Progenitor cell of endocrine pancreas (in vitro differentiated cells): ENCODE data around the gene OR52A1. TPM values are rescaled to one million over a fixed set of nuclear protein-coding genes. Genes with fewer than 3 reads are reported as not detected.
"Not testable (repeated sequence)": the region's sequence is repeated elsewhere in the genome, so short reads cannot be mapped to it uniquely, and the experiment has no call there.

Experiments used
- DNase-seq: peaks from one replicate; pipeline ENCODE4 v3.0.0; 2021; ENCODE audit warnings: low spot score; ENCODE audit not compliant: unreplicated experiment
- H3K27ac Mint-ChIP-seq: 2 replicates; pipeline ENCODE4 v1.8.0; 2021; ENCODE audit warnings: mild to moderate bottlenecking, moderate library complexity, mixed read lengths
- H3K27me3 Mint-ChIP-seq: 2 replicates; pipeline ENCODE4 v1.8.0; 2021; ENCODE audit warnings: mixed read lengths
- H3K36me3 Mint-ChIP-seq: 2 replicates; pipeline ENCODE4 v1.8.0; 2022; ENCODE audit warnings: mixed read lengths; ENCODE audit not compliant: insufficient read depth
- H3K4me1 Mint-ChIP-seq: 2 replicates; pipeline ENCODE4 v1.8.0; 2021; ENCODE audit warnings: low read depth, mixed read lengths
- H3K4me3 Mint-ChIP-seq: 2 replicates; pipeline ENCODE4 v1.8.0; 2021; ENCODE audit warnings: low read depth, mild to moderate bottlenecking, moderate library complexity, mixed read lengths
- H3K9me3 Mint-ChIP-seq: 2 replicates; pipeline ENCODE4 v1.8.0; 2021; ENCODE audit warnings: low read depth, mixed read lengths
- total RNA-seq: library from RNA; stranded (reverse); gene quantifications from 2 replicates; pipeline ENCODE4 v1.2.1, GENCODE V29; 2021
- TF ChIP-seq, protein P1 (sequence below): fragments of 200-600 bp; sonication (generic); IDR thresholded peaks from one replicate; pipeline ENCODE4 v1.5.0; 2021; ENCODE audit warnings: antibody characterized with exemption, mild to moderate bottlenecking; ENCODE audit not compliant: unreplicated experiment

Gene OR52A1
- total RNA-seq, 1 donor from 2014 or later = not detected

DNA sequence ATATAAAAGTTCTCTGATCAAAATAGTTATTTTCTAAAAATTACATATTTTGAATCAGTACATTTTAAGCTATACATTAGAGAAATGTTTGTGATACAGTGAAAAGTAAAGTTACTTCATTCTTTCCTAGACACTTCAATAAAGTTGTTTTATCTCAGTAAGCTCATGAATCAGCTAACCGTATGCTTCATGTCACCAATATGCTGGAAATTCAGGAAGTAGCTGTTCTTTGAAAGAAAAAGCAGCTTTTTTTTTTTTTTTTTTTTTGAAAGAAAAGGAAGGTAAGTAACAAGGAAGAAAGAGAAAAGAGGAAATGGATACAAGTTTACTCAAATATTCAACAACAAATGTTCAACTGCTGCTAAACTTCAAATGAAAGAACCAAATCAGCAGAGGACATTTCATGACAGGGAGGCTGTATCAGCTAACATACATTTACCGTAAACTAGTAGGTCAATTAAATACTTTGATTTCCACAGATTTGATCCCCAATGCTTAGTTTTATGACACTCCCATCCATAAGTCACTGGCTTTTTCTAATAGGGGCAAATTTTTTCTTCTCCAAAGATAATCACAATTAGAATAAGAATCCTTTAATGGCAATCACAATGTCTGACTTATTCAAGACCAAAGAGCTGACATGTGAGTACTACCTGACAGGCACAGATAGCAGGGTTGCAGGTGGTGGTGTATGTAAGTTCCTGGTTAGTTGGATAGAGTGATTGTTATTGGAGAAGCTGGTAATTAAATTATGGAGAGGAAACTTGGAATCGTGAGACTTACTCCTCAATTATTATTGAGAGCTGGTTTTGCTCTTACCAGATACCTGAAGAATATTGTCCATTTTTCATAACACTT lies 754 bp downstream of the OR52A1 start:
- TF ChIP-seq, protein P1, sequence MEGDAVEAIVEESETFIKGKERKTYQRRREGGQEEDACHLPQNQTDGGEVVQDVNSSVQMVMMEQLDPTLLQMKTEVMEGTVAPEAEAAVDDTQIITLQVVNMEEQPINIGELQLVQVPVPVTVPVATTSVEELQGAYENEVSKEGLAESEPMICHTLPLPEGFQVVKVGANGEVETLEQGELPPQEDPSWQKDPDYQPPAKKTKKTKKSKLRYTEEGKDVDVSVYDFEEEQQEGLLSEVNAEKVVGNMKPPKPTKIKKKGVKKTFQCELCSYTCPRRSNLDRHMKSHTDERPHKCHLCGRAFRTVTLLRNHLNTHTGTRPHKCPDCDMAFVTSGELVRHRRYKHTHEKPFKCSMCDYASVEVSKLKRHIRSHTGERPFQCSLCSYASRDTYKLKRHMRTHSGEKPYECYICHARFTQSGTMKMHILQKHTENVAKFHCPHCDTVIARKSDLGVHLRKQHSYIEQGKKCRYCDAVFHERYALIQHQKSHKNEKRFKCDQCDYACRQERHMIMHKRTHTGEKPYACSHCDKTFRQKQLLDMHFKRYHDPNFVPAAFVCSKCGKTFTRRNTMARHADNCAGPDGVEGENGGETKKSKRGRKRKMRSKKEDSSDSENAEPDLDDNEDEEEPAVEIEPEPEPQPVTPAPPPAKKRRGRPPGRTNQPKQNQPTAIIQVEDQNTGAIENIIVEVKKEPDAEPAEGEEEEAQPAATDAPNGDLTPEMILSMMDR = no peak
- H3K4me3 Mint-ChIP-seq = no peak overlapping the region
- H3K36me3 Mint-ChIP-seq = no peaks in the 10 kb centered on the region
- no peak for DNase-seq
- H3K27ac Mint-ChIP-seq = no peak overlapping the region
- H3K27me3 Mint-ChIP-seq = no peaks in the 10 kb centered on the region
- H3K4me1 Mint-ChIP-seq = no peaks in the 10 kb centered on the region
- no peaks in the 10 kb centered on the region for H3K9me3 Mint-ChIP-seq

DNA sequence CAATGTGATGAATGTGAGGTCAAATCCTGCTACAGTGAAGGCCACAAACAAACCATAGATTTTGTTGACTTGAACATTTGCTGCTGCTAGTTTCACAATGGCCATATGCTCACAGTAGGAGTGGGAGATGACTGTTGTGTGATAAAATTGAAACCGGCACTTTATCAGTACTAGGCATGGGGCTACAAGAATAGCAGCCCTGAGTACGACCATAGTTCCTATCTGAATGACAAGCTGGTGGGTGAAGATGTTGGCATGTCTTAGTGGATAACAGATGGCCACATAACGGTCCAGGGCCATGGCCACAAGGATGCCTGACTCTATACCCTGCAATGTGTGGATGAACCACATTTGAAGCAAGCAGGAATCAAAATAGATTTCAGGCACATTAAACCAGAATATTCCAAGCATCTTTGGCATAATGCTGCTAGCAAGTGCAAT lies 2.8 kb downstream of the OR52A1 start:
- TF ChIP-seq, protein P1 = no peak
- Mint-ChIP-seq H3K4me3 (no peak overlapping the region), H3K27me3 (no peaks in the 10 kb centered on the region), H3K36me3 (no peaks in the 10 kb centered on the region), H3K27ac (no peak overlapping the region), H3K9me3 (no peaks in the 10 kb centered on the region), H3K4me1 (no peaks in the 10 kb centered on the region)
- no peak for DNase-seq

DNA sequence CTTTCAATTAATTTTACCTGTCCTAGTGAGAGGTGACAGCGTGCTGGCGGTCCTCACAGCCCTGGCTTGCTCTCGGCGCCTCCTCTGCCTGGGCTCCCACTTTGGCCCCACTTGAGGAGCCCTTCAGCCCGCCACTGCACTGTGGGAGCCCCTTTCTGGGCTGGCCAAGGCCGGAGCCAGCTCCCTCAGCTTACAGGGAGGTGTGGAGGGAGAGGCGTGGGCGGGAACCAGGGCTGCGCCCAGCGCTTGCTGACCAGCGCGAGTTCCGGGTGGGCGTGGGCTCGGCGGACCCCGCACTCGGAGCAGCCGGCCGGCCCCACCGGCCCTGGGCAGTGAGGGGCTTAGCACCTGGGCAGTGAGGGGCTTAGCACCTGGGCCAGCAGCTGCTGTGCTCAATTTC lies 10.4 kb downstream of the OR52A1 start:
- not testable (repeated sequence) for DNase-seq, H3K4me3 Mint-ChIP-seq, H3K4me1 Mint-ChIP-seq, H3K9me3 Mint-ChIP-seq, H3K27me3 Mint-ChIP-seq, H3K27ac Mint-ChIP-seq, H3K36me3 Mint-ChIP-seq

DNA sequence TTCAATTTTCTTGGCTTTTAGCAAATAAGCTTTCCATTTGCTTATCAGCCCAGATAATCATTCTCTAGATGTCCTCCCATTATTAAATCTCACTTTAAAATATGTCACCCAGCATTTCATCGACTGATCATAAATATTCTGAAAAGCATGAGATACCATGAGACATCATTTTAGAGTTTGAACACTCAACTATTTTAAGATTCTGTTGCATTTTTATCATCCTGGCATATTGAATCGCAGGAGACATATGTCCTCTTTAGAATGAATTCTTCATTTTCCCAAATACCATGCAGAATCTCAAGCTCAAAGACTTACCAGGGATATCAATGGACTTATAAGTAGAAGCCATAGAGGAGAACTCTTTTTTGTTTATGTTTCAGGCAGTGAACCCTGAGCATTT lies 16.6 kb downstream of the OR52A1 start, which contains the start of gene OR52A5:
Gene OR52A5, minus strand, starts transcription at position 361 of the 400 bp plus-strand sequence. CDS start 5,714 bp downstream, outside the sequence.
- Mint-ChIP-seq H3K36me3 (no peaks in the 10 kb centered on the region), H3K4me3 (no peak within 1 kb of the TSS), H3K4me1 (no peaks in the 10 kb centered on the region), H3K9me3 (no peaks in the 10 kb centered on the region), H3K27me3 (no peaks in the 10 kb centered on the region), H3K27ac (no peak within 1 kb of the TSS)
- DNase-seq = no peak
- TF ChIP-seq, protein P1 = no peak

DNA sequence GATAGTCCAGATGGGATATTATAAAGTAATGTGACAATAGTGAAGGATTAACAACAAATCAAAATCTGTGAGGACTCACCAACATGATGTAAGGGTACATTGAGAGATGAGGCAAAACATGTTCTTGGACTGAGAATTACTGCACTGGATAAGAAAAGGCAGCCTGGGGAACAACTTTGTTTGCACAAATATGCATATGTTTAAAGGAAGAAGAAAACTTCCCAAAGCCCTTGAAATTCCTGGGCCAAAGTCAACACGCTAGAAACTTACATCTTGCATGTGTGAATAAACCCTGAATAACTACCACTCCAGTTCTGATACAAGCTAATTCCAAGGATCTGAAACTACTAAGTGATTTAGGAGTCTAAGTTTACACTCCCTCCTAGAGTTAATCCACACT lies 17.5 kb downstream of the OR52A1 start:
- no peak overlapping the region for H3K27ac Mint-ChIP-seq
- no peak for DNase-seq
- H3K27me3 Mint-ChIP-seq = no peaks in the 10 kb centered on the region
- H3K4me3 Mint-ChIP-seq = no peak overlapping the region
- no peaks in the 10 kb centered on the region for H3K36me3 Mint-ChIP-seq
- no peaks in the 10 kb centered on the region for H3K4me1 Mint-ChIP-seq
- TF ChIP-seq, protein P1 = no peak
- H3K9me3 Mint-ChIP-seq = no peaks in the 10 kb centered on the region

DNA sequence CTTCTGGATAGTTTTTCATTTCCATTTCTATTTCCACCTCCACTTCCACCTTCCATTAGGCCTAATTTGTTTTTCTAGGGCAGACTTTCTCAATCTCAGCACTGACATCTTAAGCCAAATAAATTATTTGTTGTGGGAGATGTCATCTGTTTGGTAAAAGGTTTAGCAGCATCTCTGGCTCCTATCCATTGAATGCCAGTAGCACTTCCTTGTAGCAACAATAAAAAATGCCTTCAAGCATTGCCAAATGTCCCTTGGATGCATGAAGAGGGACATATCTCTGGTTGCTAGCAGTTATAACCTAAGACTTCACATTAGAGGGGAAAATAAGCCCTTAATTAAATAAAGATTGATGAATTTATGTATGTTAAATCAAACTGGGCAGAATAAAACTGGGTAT lies 18.3 kb downstream of the OR52A1 start:
- no peaks in the 10 kb centered on the region for H3K27me3 Mint-ChIP-seq
- TF ChIP-seq, protein P1 = no peak

More for the DNA sequence above, 18.3 kb downstream of the OR52A1 start:
- H3K36me3 Mint-ChIP-seq = no peaks in the 10 kb centered on the region
- no peaks in the 10 kb centered on the region for H3K9me3 Mint-ChIP-seq
- no peak overlapping the region for H3K4me3 Mint-ChIP-seq
- H3K27ac Mint-ChIP-seq = no peak overlapping the region
- no peaks in the 10 kb centered on the region for H3K4me1 Mint-ChIP-seq
- DNase-seq = no peak
